ENCODE measurements around the gene SYP.

- no peak for TF ChIP-seq CTCF (IDR thresholded peaks at IDR 0.05)
- TF ChIP-seq EZH2 (IDR thresholded peaks at IDR 0.05; ENCODE audit: borderline replicate concordance, insufficient read depth, low read depth, low read length, poor library complexity, severe bottlenecking), result no peak
These were observed 49.1 kb upstream of the SYP start for GRCh38 chrX:49249071-49249470.

Data from B cell (primary cell).